Astrocyte (in vitro differentiated cells and primary cell): ENCODE results near the gene PIAS2. TPM values are rescaled to one million over a fixed set of nuclear protein-coding genes. Genes with fewer than 3 reads are reported as not detected.

Experiments
- DNase-seq: peaks from one replicate; pipeline ENCODE4 v3.0.0-alpha.2; 2010; ENCODE audit warnings: low read depth
- FAIRE-seq: peaks from 2 replicates; lab custom pipeline; 2011; peaks lifted over from hg19 to GRCh38; lab: Jason Lieb, UNC
- H2AFZ ChIP-seq: 2 replicates; pipeline ENCODE4 v1.6.0; 2012; ENCODE audit warnings: low read depth, low read length, inconsistent platforms
- H3K27ac ChIP-seq: 2 replicates; pipeline ENCODE4 v1.5.1; 2011; ENCODE audit warnings: low read depth, low read length, inconsistent platforms
- H3K27me3 ChIP-seq: 2 replicates; pipeline ENCODE4 v1.6.0; 2011; ENCODE audit warnings: low read length, inconsistent platforms; ENCODE audit not compliant: insufficient read depth
- H3K36me3 ChIP-seq: 2 replicates; pipeline ENCODE4 v1.5.1; 2011; ENCODE audit warnings: low read length, inconsistent platforms; ENCODE audit not compliant: insufficient read depth
- H3K4me1 ChIP-seq: 2 replicates; pipeline ENCODE4 v1.5.1; 2011; ENCODE audit warnings: low read length, inconsistent platforms; ENCODE audit not compliant: insufficient read depth
- H3K4me2 ChIP-seq: 2 replicates; pipeline ENCODE4 v1.6.0; 2012; ENCODE audit warnings: low read length, inconsistent platforms
- H3K4me3 ChIP-seq: 2 replicates; pipeline ENCODE4 v1.5.1; 2011; ENCODE audit warnings: low read depth, mild to moderate bottlenecking, low read length, inconsistent platforms; ENCODE audit not compliant: insufficient read depth
- H3K79me2 ChIP-seq: 2 replicates; pipeline ENCODE4 v1.6.0; 2012; ENCODE audit warnings: mild to moderate bottlenecking, low read length, inconsistent platforms; ENCODE audit not compliant: insufficient read depth
- H3K9ac ChIP-seq: 2 replicates; pipeline ENCODE4 v1.6.0; 2012; ENCODE audit warnings: mild to moderate bottlenecking, low read length, inconsistent platforms
- H3K9me3 ChIP-seq: 2 replicates; pipeline ENCODE4 v1.5.1; 2012; ENCODE audit warnings: low read depth, mild to moderate bottlenecking, low read length, inconsistent platforms; ENCODE audit not compliant: insufficient read depth
- H4K20me1 ChIP-seq: 2 replicates; pipeline ENCODE4 v1.6.0; 2012; ENCODE audit warnings: low read length, inconsistent platforms; ENCODE audit not compliant: insufficient read depth
- H3K27ac Mint-ChIP-seq: one replicate; pipeline ENCODE4 v1.8.0; 2021; ENCODE audit warnings: mild to moderate bottlenecking, mixed read lengths; ENCODE audit not compliant: unreplicated experiment
- H3K27me3 Mint-ChIP-seq: one replicate; pipeline ENCODE4 v1.8.0; 2021; ENCODE audit warnings: low read depth, mixed read lengths; ENCODE audit not compliant: unreplicated experiment
- H3K36me3 Mint-ChIP-seq: one replicate; pipeline ENCODE4 v1.8.0; 2021; ENCODE audit warnings: low read depth, mixed read lengths; ENCODE audit not compliant: unreplicated experiment
- H3K4me1 Mint-ChIP-seq: one replicate; pipeline ENCODE4 v1.8.0; 2021; ENCODE audit warnings: low read depth, mixed read lengths; ENCODE audit not compliant: unreplicated experiment
- H3K4me3 Mint-ChIP-seq: one replicate; pipeline ENCODE4 v1.8.0; 2021; ENCODE audit warnings: mild to moderate bottlenecking, moderate library complexity, mixed read lengths; ENCODE audit not compliant: unreplicated experiment
- H3K9me3 Mint-ChIP-seq: one replicate; pipeline ENCODE4 v1.8.0; 2021; ENCODE audit warnings: mild to moderate bottlenecking, mixed read lengths; ENCODE audit not compliant: unreplicated experiment
- EZH2 ChIP-seq: IDR thresholded peaks from 2 replicates; pipeline ENCODE4 v1.6.1; 2012; ENCODE audit warnings: mild to moderate bottlenecking, low read length, inconsistent platforms; ENCODE audit not compliant: insufficient read depth
- total RNA-seq: library from RNA; stranded (reverse); gene quantifications from 2 replicates; pipeline ENCODE4 v1.2.1, GENCODE V29; 2021
- TF ChIP-seq, protein P1 (sequence below): IDR thresholded peaks from 2 replicates; pipeline ENCODE4 v1.5.1; 2011; ENCODE audit warnings: low read depth, mild to moderate bottlenecking, inconsistent platforms, low read length, moderate library complexity; ENCODE audit not compliant: insufficient read depth

The PIAS2 gene
- total RNA-seq, 1 donor from 2014 or later, result 29.3 TPM

DNA sequence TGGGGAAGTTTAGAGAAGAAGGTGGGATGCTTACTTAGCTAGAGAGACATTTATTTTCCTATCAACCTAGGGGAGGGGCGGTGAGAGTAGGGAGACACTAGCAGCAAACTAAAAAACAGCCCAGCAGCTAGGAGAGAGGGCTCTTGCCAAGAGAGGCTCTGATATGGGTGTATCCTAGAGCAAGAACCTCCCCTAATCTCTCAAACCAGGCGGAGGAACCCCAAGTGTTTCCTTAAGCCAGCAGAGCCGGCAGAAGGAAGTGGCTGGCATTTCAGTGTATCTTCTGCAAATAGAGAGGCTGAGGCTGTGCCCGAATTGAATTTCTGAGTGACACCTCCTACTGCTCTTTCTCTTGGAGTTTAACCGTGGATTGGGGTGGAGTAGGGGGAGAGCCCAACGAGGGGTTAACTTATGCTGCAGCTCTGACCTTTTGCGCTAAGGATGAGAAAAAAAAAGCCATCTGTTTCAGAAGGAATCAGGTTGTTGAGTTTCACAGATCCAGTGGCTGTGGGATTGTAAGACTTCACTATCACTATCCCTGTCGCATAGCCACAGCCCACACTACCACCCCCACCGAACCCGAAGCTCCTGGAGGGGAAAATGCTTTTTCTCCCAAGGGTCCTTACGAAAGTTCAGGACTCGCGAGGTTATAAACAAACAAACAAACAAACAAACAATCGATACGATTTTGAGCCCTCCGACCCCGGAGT lies 161.8 kb downstream of the PIAS2 start:
- Histone ChIP-seq H3K27ac (no peak overlapping the region), H4K20me1 (no peaks in the 10 kb centered on the region), H3K36me3 (no peaks in the 10 kb centered on the region), H3K4me2 (peak overlapping the region; percentile 90), H3K4me3 (no peak overlapping the region), H2AFZ (no peak overlapping the region), H3K9me3 (no peaks in the 10 kb centered on the region), H3K4me1 (peaks cover 6% of the 10 kb centered on the region), H3K27me3 (peaks cover 35% of the 10 kb centered on the region), H3K79me2 (no peaks in the 10 kb centered on the region), H3K9ac (no peak overlapping the region)
- H3K27ac Mint-ChIP-seq, result no peak overlapping the region
- no peaks in the 10 kb centered on the region for H3K4me1 Mint-ChIP-seq
- no peaks in the 10 kb centered on the region for H3K9me3 Mint-ChIP-seq
- TF ChIP-seq, protein P1, sequence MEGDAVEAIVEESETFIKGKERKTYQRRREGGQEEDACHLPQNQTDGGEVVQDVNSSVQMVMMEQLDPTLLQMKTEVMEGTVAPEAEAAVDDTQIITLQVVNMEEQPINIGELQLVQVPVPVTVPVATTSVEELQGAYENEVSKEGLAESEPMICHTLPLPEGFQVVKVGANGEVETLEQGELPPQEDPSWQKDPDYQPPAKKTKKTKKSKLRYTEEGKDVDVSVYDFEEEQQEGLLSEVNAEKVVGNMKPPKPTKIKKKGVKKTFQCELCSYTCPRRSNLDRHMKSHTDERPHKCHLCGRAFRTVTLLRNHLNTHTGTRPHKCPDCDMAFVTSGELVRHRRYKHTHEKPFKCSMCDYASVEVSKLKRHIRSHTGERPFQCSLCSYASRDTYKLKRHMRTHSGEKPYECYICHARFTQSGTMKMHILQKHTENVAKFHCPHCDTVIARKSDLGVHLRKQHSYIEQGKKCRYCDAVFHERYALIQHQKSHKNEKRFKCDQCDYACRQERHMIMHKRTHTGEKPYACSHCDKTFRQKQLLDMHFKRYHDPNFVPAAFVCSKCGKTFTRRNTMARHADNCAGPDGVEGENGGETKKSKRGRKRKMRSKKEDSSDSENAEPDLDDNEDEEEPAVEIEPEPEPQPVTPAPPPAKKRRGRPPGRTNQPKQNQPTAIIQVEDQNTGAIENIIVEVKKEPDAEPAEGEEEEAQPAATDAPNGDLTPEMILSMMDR, result no peak
- no peaks in the 10 kb centered on the region for H3K36me3 Mint-ChIP-seq
- FAIRE-seq (no peak), DNase-seq (no peak)
- H3K27me3 Mint-ChIP-seq, result peaks cover 57% of the 10 kb centered on the region
- H3K4me3 Mint-ChIP-seq, result peak overlapping the region; percentile 70

DNA sequence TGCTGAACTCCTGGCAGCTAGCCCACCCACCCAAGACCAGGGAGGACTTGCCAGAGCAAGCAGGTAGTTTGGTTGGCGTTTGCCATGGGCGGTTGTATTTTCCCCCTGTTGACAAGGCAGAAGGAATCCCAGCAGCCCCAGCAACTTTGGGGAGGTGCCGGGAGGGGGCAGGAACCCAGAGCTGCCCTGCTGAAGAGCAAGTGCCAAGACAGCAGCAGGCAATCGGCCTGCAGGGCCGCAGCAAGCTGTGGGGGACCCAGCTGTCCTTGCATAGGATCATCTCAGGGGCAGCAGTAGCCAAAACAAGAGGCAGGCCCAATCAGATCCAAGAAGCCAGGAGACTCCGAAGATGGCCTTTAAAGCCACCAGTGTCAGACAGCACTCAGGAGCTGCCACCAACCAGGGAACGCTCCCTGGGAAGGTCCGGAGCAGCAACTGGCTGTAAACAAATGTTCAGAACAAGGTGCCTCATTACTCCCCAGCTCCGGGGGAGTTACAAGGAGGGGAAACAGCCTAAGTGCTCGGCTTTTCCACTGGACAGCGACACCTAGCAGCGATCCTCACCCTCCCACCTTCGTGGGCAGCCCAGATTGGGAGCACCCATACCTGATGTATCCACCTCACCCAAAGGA lies 162.5 kb downstream of the PIAS2 start:
- DNase-seq (no peak), FAIRE-seq (no peak)
- Histone ChIP-seq H3K36me3 (no peaks in the 10 kb centered on the region), H3K4me2 (no peak overlapping the region), H3K4me1 (peaks cover 6% of the 10 kb centered on the region), H3K27ac (no peak overlapping the region), H3K9me3 (no peaks in the 10 kb centered on the region), H3K79me2 (no peaks in the 10 kb centered on the region), H3K9ac (no peak overlapping the region), H3K4me3 (no peak overlapping the region), H4K20me1 (no peaks in the 10 kb centered on the region), H2AFZ (no peak overlapping the region), H3K27me3 (peaks cover 35% of the 10 kb centered on the region)
- Mint-ChIP-seq H3K27ac (no peak overlapping the region), H3K4me3 (no peak overlapping the region), H3K9me3 (no peaks in the 10 kb centered on the region), H3K27me3 (peaks cover 52% of the 10 kb centered on the region), H3K36me3 (no peaks in the 10 kb centered on the region), H3K4me1 (no peaks in the 10 kb centered on the region)
- TF ChIP-seq, protein P1, result no peak
- TF ChIP-seq EZH2, result no peak

DNA sequence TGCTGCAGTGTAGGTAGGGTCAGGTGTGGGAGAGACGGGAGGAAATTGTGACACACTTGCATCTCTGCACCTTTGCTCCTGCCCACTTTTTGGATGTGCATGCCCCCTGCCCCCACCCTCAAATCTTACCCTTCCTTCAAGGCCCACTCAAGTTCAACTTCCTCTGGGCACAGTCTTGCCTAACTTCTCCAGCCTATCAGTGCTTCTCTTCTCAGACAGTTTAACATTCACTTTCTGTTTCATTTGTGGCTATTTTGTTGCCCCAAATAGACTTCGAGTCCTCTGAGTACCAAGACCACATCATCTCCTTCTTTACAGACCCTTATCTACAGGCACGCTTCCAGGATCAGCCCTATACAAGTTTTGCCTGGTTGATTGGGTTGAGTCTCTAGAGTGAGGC lies 163.1 kb downstream of the PIAS2 start:
- H3K4me2 ChIP-seq, result no peak overlapping the region
- Mint-ChIP-seq H3K4me3 (no peak overlapping the region), H3K4me1 (no peaks in the 10 kb centered on the region), H3K27ac (no peak overlapping the region), H3K36me3 (no peaks in the 10 kb centered on the region), H3K9me3 (no peaks in the 10 kb centered on the region), H3K27me3 (peaks cover 50% of the 10 kb centered on the region)
- H3K79me2 ChIP-seq, result no peaks in the 10 kb centered on the region
- no peak overlapping the region for H3K4me3 ChIP-seq
- peaks cover 6% of the 10 kb centered on the region for H3K4me1 ChIP-seq
- H3K27ac ChIP-seq, result no peak overlapping the region
- no peaks in the 10 kb centered on the region for H3K9me3 ChIP-seq
- DNase-seq (no peak), FAIRE-seq (no peak)
- no peak overlapping the region for H2AFZ ChIP-seq
- peaks cover 33% of the 10 kb centered on the region for H3K27me3 ChIP-seq
- no peaks in the 10 kb centered on the region for H4K20me1 ChIP-seq
- no peaks in the 10 kb centered on the region for H3K36me3 ChIP-seq
- TF ChIP-seq EZH2, result no peak
- TF ChIP-seq, protein P1, result no peak
- no peak overlapping the region for H3K9ac ChIP-seq
